Skeletal muscle cell (primary cell): ENCODE data around the gene MMD.
"Not testable (repeated sequence)": the region's sequence is repeated elsewhere in the genome, so short reads cannot be mapped to it uniquely, and the experiment has no call there.

Experiments
- DNase-seq: peaks from one replicate; pipeline ENCODE4 v3.0.0-alpha.2; 2010; ENCODE audit warnings: low read depth
- H3K4me3 ChIP-seq: 2 replicates; pipeline ENCODE4 v1.5.1; 2011; ENCODE audit warnings: low read depth, mild to moderate bottlenecking, control low read depth, low read length, moderate library complexity

Gene MMD, protein sequence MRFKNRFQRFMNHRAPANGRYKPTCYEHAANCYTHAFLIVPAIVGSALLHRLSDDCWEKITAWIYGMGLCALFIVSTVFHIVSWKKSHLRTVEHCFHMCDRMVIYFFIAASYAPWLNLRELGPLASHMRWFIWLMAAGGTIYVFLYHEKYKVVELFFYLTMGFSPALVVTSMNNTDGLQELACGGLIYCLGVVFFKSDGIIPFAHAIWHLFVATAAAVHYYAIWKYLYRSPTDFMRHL

DNA sequence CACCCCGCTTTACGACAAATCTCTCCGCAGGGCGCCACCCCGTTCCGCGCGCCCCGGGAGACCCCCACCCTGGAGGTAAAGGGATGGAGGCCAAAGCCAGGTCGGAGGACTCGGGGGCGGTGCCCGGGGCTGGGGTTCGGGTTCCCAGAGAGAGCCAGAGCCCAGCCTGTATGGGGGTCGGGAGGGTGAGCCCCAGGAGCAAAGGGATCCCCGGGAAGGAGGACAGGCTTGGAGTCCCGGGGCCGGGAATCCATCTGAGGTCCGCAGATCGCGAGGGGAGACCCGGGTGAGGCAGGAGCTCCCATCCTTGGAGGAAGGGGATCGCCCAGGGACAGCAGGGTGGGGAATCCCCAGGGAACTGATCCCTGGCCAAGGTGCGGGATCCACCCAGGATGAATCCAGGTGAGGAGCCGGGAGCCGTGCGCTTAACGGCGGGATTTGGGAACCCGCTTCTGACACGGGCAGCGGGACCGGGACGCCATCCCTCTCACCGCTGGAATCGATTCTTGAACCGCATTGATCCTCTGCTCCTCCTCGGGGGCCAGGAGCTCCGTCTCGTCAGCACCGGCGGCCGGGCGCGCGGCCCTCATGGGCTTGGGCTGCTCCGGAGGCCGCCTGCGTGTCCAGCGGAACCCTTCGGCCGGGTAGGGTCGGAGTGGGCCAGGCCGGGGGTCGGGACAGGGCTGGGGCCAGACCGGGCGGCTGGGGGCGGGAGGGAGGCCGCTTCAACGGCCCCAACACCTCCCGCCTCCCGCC is at the start of gene MMD:
Gene MMD, minus strand, starts transcription at position 657 of the 756 bp plus-strand sequence. Its CDS starts 140 bp downstream, at position 517.
- peak within 1 kb of the TSS; percentile 97 for H3K4me3 ChIP-seq
- DNase-seq = no peak

- DNase-seq = no peak
- H3K4me3 ChIP-seq = no peak overlapping the region
Measured at GRCh38 chr17:55466671-55467070, 45.0 kb upstream of the MMD start.

- not testable (repeated sequence) for DNase-seq
Measured at GRCh38 chr17:55465771-55466170, 44.1 kb upstream of the MMD start.

DNA sequence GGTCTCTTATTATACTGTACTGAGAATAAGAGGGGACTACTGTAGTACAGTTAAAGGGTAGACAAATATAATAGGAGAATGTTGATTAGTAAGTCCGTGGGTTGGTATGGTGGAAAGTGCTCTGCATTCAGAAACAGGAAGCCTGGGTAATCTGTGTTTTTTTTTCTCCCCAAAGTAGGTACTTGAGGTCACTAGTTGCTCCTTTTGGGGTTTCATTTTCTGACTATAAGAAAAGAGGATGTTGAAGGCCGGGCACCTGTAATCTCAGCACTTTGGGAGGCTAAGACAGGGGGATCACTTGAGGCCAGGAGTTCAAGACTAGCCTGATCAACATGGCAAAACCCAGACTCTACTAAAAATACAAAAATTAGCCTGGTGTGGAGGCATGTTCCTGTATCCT is 42.0 kb upstream of the MMD start:
- no peak overlapping the region for H3K4me3 ChIP-seq
- no peak for DNase-seq

More at GRCh38 chr17:55465771-55466170, 44.1 kb upstream of the MMD start:
- not testable (repeated sequence) for H3K4me3 ChIP-seq

- H3K4me3 ChIP-seq = no peak overlapping the region
- DNase-seq = no peak
Measured at GRCh38 chr17:55462711-55463110, 41.1 kb upstream of the MMD start.

- H3K4me3 ChIP-seq = no peak overlapping the region
- DNase-seq = no peak
Measured at GRCh38 chr17:55462234-55462633, 40.6 kb upstream of the MMD start.

DNA sequence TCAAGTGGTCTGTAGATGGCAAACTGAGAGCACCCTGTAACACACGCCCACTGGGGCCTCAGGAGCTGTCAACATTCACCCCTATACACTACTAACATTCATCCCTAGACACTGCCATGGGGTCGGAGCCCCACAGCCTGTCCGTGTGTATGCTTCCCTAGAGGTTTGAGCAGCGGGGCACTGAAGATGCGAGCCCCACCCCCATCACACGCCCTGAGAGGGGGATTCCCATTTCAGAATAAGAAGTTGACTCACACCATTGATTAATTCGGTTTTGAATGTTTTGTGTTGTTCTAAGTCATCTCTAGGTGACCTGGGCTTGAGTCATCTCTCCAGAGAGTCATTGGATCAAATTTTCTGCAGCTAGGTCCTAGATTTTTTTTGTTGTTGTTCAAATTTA is 37.3 kb upstream of the MMD start:
- H3K4me3 ChIP-seq = no peak overlapping the region
- DNase-seq = no peak

- DNase-seq = no peak
- H3K4me3 ChIP-seq = no peak overlapping the region
Measured at GRCh38 chr17:55458287-55458900, 36.8 kb upstream of the MMD start.

DNA sequence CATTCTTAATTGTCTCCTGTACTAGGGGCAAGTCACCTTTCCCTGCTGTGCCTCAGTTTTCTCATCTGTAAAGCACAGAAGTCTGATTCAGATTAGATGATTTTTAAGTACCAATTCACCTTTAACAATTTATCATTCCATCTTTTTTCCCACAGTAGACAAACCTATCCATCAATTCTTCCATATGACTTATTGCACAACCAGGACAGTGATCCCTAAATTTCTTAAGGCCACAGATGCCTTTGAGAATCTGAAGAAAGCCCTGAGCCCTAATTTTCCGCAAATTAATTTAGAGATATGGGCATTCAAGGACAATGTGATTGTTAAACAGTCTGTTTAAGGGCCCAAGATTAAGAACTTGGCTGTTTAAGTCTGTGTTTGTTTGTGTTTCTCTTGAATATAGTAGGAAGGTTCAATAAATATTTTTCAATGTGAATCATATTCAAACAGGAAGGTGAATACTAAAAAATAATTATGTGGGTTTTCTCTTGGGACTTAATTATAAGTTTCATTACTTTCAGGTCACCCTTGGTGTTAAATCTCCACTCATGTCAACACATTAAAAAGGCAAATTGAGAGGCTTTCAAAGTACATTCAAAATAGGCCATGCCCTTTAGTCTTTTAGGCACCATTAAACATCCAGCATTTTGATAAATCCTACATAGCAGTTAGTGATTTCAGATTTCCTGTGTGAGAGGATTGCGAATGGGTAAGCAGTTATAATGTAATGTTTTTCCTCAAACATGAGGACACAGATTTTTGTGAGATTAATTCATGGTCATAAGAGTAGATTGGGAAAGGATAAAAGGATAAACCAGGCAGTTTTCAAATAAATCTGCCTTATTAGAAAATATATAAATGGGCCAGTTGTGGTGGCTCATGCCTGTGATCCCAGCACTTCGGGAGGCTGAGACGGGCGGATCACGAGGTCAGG is 34.9 kb upstream of the MMD start:
- DNase-seq = no peak

DNA sequence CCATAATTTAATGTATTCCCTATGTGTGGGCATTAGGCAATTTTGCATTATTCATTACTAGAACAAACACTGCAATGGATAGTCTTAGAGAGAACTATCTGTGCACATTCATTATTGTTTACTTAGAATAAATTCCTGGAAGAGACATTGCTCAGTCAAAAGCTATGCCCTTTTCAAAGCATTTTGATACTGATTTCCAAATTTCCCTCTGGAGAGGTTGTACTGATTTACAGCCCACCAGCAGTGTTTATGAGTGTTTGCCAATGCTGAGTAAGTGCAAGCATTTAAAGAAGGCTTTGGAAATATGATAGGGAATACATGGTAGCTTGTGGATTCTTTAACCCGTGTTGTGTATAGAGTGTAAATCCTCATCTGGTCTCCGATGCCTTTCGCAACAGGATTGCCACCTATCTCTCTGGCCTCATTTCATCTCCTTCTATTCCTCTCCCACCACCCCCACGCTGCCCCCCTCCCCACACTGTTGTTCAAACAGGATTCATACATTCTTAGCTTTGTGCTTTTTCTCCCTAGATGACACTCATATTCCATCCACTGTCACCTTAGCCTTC is 33.4 kb upstream of the MMD start:
- peak; percentile 92 for DNase-seq
- no peak overlapping the region for H3K4me3 ChIP-seq

More for the DNA sequence above, 34.9 kb upstream of the MMD start:
- H3K4me3 ChIP-seq = no peak overlapping the region

DNA sequence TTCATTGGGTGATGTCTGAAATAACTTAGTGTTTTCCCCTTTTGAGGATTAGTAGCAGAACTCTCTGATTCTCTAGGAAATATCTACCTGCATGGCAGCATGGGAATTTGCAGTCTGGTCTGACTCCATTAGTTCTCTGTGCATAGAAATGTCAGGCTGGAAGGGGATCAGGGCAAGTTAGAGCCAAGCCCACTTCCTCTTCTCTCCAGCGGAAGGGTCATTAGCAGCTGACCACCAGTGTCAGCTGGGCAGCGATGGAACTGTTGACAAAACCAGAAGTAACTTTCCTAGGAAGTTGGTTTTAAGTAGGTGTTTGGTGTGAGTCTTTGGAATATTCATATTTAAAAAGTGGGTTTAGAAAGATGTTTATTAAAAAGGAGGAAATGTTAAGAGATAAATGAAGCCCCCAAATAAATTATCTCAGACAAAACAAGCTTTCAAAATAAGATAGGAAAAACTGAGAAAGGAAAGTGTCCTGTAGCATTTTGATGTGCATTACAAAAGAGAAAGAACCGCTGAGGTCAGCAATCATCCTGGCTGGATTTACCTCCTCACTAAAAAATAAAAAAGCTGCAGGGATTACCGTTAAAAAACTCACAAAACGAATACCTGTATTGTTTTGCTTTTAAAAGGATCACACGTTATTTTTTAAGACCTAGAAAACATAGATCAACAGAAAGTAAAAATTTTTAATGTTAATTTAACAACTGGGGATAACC is 32.4 kb upstream of the MMD start:
- no peak for DNase-seq
- no peak overlapping the region for H3K4me3 ChIP-seq

DNA sequence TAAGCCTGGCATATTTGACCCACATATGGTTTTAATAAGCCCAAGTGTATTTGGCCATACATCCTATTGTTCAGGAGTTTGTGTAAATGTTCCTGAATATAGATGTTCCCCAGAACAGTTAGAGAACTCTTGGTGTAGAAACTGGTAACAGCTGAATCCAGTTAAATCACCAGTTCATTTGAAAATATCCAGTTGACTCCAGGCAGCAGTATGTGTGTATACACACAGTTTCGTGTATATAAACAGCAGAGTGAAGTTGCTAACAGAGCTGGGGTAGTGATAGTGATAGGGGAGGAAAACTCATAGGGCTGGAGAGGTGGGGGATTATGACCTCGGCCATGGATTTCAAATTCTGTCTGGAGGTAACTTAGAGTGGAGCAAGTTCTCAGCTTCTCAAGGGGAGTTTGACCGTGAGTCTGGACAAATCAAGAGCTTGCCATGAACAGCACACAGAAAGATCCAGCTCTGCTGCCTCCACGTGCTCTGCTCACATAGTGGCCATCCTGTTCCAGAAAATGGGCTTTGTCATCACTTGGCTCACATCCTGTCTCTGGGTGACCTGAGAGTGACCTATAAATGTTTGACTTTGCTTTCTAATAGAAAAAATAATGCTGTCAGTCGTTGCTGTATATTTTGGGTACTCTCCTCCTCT is 30.6 kb upstream of the MMD start:
- H3K4me3 ChIP-seq = no peak overlapping the region
- DNase-seq = peak; percentile 70

GRCh38 chr17:55451758-55452138 is 30.1 kb upstream of the MMD start:
- no peak for DNase-seq
- no peak overlapping the region for H3K4me3 ChIP-seq

GRCh38 chr17:55451203-55451641 is 29.6 kb upstream of the MMD start:
- DNase-seq = no peak
- H3K4me3 ChIP-seq = no peak overlapping the region

DNA sequence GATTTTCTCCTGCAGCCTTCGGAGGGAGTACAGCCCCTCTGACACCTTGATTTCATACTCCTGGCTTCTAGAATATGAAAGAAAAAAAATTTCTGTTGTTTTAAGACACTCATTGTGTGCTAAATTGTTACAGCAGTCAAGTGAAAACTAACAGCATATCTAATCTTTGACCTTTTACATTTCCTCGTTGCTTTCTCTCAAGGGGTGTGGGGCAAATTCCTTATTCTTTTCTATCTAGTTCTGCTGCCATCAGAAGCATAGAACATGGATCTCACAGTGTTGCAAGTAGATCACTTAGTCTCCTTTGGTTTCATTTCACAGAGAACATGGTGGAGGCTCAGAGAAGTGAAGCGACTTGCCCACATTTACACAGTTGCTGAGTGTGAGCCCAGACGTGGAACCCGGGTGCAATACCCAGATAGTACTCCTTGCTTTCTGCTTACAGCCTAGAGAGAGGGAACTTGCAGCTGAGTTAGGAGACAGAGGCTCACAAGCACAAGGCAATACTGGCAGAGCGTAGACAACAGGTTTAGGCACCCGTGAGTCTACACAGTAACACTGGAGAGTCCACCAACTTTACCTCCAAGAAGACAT is 28.7 kb upstream of the MMD start:
- no peak overlapping the region for H3K4me3 ChIP-seq
- DNase-seq = no peak

DNA sequence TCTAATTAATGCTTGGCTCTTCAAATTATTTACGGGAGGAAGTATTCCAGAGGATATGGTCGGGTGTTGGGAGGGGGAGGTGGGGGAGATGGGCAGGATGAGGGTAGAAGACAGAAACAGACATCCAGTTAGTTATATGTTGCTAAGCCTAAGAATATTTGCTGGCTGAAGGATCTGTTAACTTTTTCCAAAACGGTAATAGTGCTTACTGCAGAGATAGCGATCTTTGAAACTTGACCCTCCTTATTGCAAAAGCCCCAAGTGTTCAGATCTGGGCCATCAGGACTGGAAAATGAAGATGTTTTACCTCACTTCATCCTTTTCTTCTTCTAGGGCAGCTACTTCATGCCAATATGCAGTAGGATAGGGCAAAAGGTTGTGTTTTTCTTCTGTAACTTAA is 27.0 kb upstream of the MMD start:
- peak; percentile 75 for DNase-seq
- H3K4me3 ChIP-seq = no peak overlapping the region

DNA sequence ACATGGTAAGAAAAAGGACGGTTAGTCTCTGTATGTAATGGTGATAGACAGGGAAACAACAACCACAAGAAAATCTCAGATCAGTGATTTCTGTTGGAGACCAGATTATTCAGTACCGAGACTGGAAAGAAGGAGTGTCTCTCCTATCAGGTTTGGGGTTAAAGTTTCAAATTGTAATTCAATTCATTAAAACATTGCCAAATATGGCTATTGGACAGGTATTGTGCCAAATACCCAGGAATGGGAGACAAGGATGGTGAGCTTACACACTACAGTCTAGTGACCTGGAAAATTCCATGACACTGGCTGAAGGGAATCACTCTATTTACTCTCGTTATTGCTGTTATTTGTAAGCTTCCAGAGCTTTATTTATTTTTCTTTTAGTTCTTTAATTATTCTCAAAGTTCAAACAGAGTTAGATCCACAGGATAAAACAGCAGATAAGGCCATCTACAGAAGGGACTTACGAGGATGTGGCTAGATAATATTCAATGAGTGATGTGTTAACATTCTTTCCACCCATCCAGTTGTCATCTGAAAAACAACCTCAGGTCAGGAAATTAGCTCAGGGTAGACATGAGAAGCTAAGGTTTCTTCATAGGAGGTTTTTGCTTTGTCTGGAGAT is 25.1 kb upstream of the MMD start:
- H3K4me3 ChIP-seq = no peak overlapping the region
- no peak for DNase-seq
